HepG2 (cell line): ENCODE data around the gene HNRNPA1. TPM values are rescaled to one million over a fixed set of nuclear protein-coding genes. Genes with fewer than 3 reads are reported as not detected.
A peak's percentile ranks its signal among the peaks of the same experiment; 100 is the strongest.

Source experiments
- ATF5 ChIP-seq: sonication (generic); formaldehyde crosslinking; IDR thresholded peaks from 2 replicates; pipeline ENCODE4 v1.4.0; 2020; ENCODE audit warnings: mild to moderate bottlenecking, low read depth, missing genetic modification reagents
- KLF9 ChIP-seq: IDR thresholded peaks from 2 replicates; pipeline ENCODE4 v1.6.1; 2016; ENCODE audit warnings: low read depth
- MATR3 ChIP-seq: sonication (generic); formaldehyde crosslinking; IDR thresholded peaks from 2 replicates; pipeline ENCODE4 v1.4.0; 2020; ENCODE audit warnings: missing genetic modification reagents
- PHF8 ChIP-seq: sonication (generic); formaldehyde crosslinking; IDR thresholded peaks from 2 replicates; pipeline ENCODE4 v1.5.0; 2020; ENCODE audit warnings: missing genetic modification reagents
- REL ChIP-seq: sonication (generic); formaldehyde crosslinking; conservative IDR thresholded peaks from 2 replicates; pipeline ENCODE4 v1.8.0; 2022; ENCODE audit warnings: mild to moderate bottlenecking, missing genetic modification reagents, moderate library complexity
- SNAPC2 ChIP-seq: sonication (generic); formaldehyde crosslinking; IDR thresholded peaks from 2 replicates; pipeline ENCODE4 v1.8.1; 2022; ENCODE audit warnings: mild to moderate bottlenecking, missing genetic modification reagents
- SOX5 ChIP-seq: IDR thresholded peaks from 2 replicates; pipeline ENCODE4 v1.6.1; 2016; ENCODE audit warnings: borderline replicate concordance
- SPEN ChIP-seq: sonication (generic); formaldehyde crosslinking; IDR thresholded peaks from 2 replicates; pipeline ENCODE4 v1.5.1; 2020; ENCODE audit warnings: low read depth, mild to moderate bottlenecking, missing genetic modification reagents
- USF2 ChIP-seq, 2 experiments: sonication (generic) in 1 of 2; formaldehyde crosslinking in 1 of 2; IDR thresholded peaks; 2 replicates each; pipeline versions ENCODE4 v1.5.1 to v1.6.1; 2011 to 2020; ENCODE audit warnings: borderline replicate concordance in 1 of 2, low read depth in 1 of 2, low read length in 1 of 2, mild to moderate bottlenecking in 1 of 2, missing genetic modification reagents in 1 of 2, moderate library complexity in 1 of 2
- YEATS4 ChIP-seq: sonication (generic); formaldehyde crosslinking; IDR thresholded peaks from 2 replicates; pipeline ENCODE4 v1.4.0; 2020; ENCODE audit warnings: missing genetic modification reagents, borderline replicate concordance
- ZFP90 ChIP-seq: sonication (generic); formaldehyde crosslinking; IDR thresholded peaks from 2 replicates; pipeline ENCODE4 v1.8.0; 2022; ENCODE audit warnings: missing genetic modification reagents, mild to moderate bottlenecking, inconsistent platforms, borderline replicate concordance
- ZNF12 ChIP-seq: sonication (generic); formaldehyde crosslinking; IDR thresholded peaks from 2 replicates; pipeline ENCODE4 v1.5.0; 2020; ENCODE audit warnings: missing genetic modification reagents
- ZNF703 ChIP-seq: sonication (generic); formaldehyde crosslinking; IDR thresholded peaks from 2 replicates; pipeline ENCODE4 v1.5.1; 2020; ENCODE audit warnings: missing genetic modification reagents, mild to moderate bottlenecking, moderate library complexity, borderline replicate concordance
- ZNF775 ChIP-seq: sonication (generic); formaldehyde crosslinking; IDR thresholded peaks from 2 replicates; pipeline ENCODE4 v1.4.0; 2020; ENCODE audit warnings: missing genetic modification reagents, mild to moderate bottlenecking, moderate library complexity, borderline replicate concordance
- polyA plus RNA-seq, 8 experiments: library from polyadenylated mRNA; depleted of rRNA in 3 of 8; stranded (reverse) in 7 of 8; unstranded in 1 of 8; fragments of >200 nt; fragmentation: Illumina TruSeq in 4 of 8; extraction: Trizol in 4 of 8; gene quantifications; 2 replicates each; pipeline versions ENCODE4 v1.2.1 to v1.2.3, GENCODE V29; 2011 to 2016; ENCODE audit warnings: low read depth in 4 of 8, missing spikeins in 1 of 8, mixed read lengths in 1 of 8; ENCODE audit not compliant: insufficient read depth in 1 of 8
- total RNA-seq, 5 experiments: library from RNA; depleted of rRNA; stranded (reverse); fragments of >200 nt; fragmentation: Illumina TruSeq; extraction: Trizol; gene quantifications; 2 replicates each; pipeline ENCODE4 v1.2.3, GENCODE V29; 2016; ENCODE audit warnings: low read depth in 1 of 5
- TF ChIP-seq, protein P1 (sequence below): sonication (generic); formaldehyde crosslinking; conservative IDR thresholded peaks from 2 replicates; pipeline ENCODE4 v1.4.0; 2020; ENCODE audit warnings: missing genetic modification reagents
- TF ChIP-seq, protein P2 (sequence below): sonication (generic); formaldehyde crosslinking; IDR thresholded peaks from 2 replicates; pipeline ENCODE4 v1.4.0; 2020; ENCODE audit warnings: mild to moderate bottlenecking, missing genetic modification reagents
- TF ChIP-seq, protein P3 (sequence below), 2 experiments: sonication (generic) in 1 of 2; formaldehyde crosslinking in 1 of 2; IDR thresholded peaks; 2 replicates each; pipeline versions ENCODE4 v1.6.1 to v1.9.0; 2014 to 2022; ENCODE audit warnings: antibody characterized with exemption in 1 of 2, borderline replicate concordance in 1 of 2, inconsistent platforms in 1 of 2, low read depth in 1 of 2, missing genetic modification reagents in 1 of 2

HNRNPA1 gene
- total and polyA plus RNA-seq, 2 of the 13 experiments (the other 11 are each of a cell fraction or from before 2014, with no cell fraction given), result 535 to 1,820 TPM

GRCh38 chr12:54324617-54325441 is 44.3 kb downstream of the HNRNPA1 start, which contains the start of gene COPZ1 (continued):
- TF ChIP-seq, protein P1, sequence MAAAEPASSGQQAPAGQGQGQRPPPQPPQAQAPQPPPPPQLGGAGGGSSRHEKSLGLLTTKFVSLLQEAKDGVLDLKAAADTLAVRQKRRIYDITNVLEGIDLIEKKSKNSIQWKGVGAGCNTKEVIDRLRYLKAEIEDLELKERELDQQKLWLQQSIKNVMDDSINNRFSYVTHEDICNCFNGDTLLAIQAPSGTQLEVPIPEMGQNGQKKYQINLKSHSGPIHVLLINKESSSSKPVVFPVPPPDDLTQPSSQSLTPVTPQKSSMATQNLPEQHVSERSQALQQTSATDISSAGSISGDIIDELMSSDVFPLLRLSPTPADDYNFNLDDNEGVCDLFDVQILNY (CRISPR knock-in tag), result no peak
- TF ChIP-seq YEATS4 (CRISPR knock-in tag) (peak; percentile 88), MATR3 (CRISPR knock-in tag) (no peak), USF2 (IDR thresholded peaks at IDR 0.05; ENCODE audit: low read depth, low read length) (peak; percentile 84), USF2 (CRISPR knock-in tag; IDR thresholded peaks at IDR 0.05; ENCODE audit: borderline replicate concordance) (peak; percentile 86; the same call in 1 of the 2 replicates), ZNF775 (no peak), ZFP90 (peak; percentile 81), SPEN (CRISPR knock-in tag) (peak; percentile 66), SOX5 (CRISPR knock-in tag) (no peak; the same call in 1 of the 2 replicates), PHF8 (peak; percentile 87), ATF5 (no peak), REL (no peak), KLF9 (CRISPR knock-in tag) (peak; percentile 33; the same call in 1 of the 2 replicates), ZNF703 (CRISPR knock-in tag) (no peak), SNAPC2 (CRISPR knock-in tag) (no peak), ZNF12 (no peak)
- TF ChIP-seq, protein P2, sequence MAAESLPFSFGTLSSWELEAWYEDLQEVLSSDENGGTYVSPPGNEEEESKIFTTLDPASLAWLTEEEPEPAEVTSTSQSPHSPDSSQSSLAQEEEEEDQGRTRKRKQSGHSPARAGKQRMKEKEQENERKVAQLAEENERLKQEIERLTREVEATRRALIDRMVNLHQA (CRISPR knock-in tag), result no peak
- TF ChIP-seq, protein P3, sequence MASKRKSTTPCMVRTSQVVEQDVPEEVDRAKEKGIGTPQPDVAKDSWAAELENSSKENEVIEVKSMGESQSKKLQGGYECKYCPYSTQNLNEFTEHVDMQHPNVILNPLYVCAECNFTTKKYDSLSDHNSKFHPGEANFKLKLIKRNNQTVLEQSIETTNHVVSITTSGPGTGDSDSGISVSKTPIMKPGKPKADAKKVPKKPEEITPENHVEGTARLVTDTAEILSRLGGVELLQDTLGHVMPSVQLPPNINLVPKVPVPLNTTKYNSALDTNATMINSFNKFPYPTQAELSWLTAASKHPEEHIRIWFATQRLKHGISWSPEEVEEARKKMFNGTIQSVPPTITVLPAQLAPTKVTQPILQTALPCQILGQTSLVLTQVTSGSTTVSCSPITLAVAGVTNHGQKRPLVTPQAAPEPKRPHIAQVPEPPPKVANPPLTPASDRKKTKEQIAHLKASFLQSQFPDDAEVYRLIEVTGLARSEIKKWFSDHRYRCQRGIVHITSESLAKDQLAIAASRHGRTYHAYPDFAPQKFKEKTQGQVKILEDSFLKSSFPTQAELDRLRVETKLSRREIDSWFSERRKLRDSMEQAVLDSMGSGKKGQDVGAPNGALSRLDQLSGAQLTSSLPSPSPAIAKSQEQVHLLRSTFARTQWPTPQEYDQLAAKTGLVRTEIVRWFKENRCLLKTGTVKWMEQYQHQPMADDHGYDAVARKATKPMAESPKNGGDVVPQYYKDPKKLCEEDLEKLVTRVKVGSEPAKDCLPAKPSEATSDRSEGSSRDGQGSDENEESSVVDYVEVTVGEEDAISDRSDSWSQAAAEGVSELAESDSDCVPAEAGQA (IDR thresholded peaks at IDR 0.05; ENCODE audit: low read depth), result peak; percentile 73
- TF ChIP-seq, protein P3 (CRISPR knock-in tag; IDR thresholded peaks at IDR 0.05; ENCODE audit: borderline replicate concordance), result no peak
